Endothelial cell of umbilical vein (primary cell): ENCODE results near the gene MAJIN. TPM values are rescaled to one million over a fixed set of nuclear protein-coding genes. Genes with fewer than 3 reads are reported as not detected.

Experiments
- BruUV-seq: library from RNA; stranded (reverse); fragments of 400-500 nt; replicated peaks from 2 replicates; lab custom pipeline; 2021; lab: Mats Ljungman, UMichigan
- CTCF ChIA-PET: fragments of 300-600, 350-600 bp; sonication (Branson Sonifier 250); formaldehyde crosslinking; loops from one replicate; lab custom pipeline; 2021; ENCODE audit warnings: antibody characterized with exemption, inconsistent platforms; lab: Charles Lee
- POLR2A ChIA-PET: fragments of 300-600, 350-600 bp; sonication (Branson Sonifier 250); formaldehyde crosslinking; loops from one replicate; lab custom pipeline; 2021; ENCODE audit warnings: antibody characterized with exemption, inconsistent platforms; lab: Charles Lee
- DNase-seq: peaks from one replicate; pipeline ENCODE4 v3.0.0-alpha.2; 2011; ENCODE audit warnings: low read depth, low spot score
- FAIRE-seq: peaks from 2 replicates; lab custom pipeline; 2011; peaks lifted over from hg19 to GRCh38; lab: Jason Lieb, UNC
- H2AFZ ChIP-seq: 2 replicates; pipeline ENCODE4 v1.6.0; 2012; ENCODE audit warnings: low read depth, low read length, control low read depth, inconsistent platforms
- H3K27ac ChIP-seq: 2 replicates; pipeline ENCODE4 v1.5.1; 2011; ENCODE audit warnings: low read depth, mild to moderate bottlenecking, control low read depth, low read length, moderate library complexity; ENCODE audit not compliant: insufficient read depth
- H3K27me3 ChIP-seq, 2 experiments: 2 replicates each; pipeline versions ENCODE4 v1.6.0 to v1.6.1; 2011; ENCODE audit warnings: low read length in 2 of 2, mixed read lengths in 1 of 2; ENCODE audit not compliant: control insufficient read depth in 2 of 2, insufficient read depth in 2 of 2
- H3K36me3 ChIP-seq, 2 experiments: 2 replicates in 1 of 2; 3 replicates in 1 of 2; pipeline ENCODE4 v1.5.1; 2011; ENCODE audit warnings: low read length in 2 of 2, mild to moderate bottlenecking in 1 of 2, moderate library complexity in 1 of 2; ENCODE audit not compliant: control insufficient read depth in 2 of 2, insufficient read depth in 2 of 2; ENCODE audit errors: extremely low read depth in 1 of 2
- H3K4me1 ChIP-seq: 3 replicates; pipeline ENCODE4 v1.5.1; 2011; ENCODE audit warnings: mild to moderate bottlenecking, low read length; ENCODE audit not compliant: control insufficient read depth, insufficient read depth; ENCODE audit errors: extremely low read depth
- H3K4me2 ChIP-seq: 2 replicates; pipeline ENCODE4 v1.6.1; 2011; ENCODE audit warnings: low read length, control low read depth, mixed read lengths; ENCODE audit not compliant: insufficient read depth
- H3K4me3 ChIP-seq, 3 experiments: fragments of 200-600 bp in 1 of 3; sonication (generic), shearing (Covaris generic) in 1 of 3; replicated peaks in 1 of 3; 2 replicates each; pipeline ENCODE4 v1.5.1; 2011 to 2016; ENCODE audit warnings: control low read depth in 3 of 3, low read length in 3 of 3, mild to moderate bottlenecking in 2 of 3, inconsistent platforms in 1 of 3, low read depth in 1 of 3, moderate library complexity in 1 of 3; ENCODE audit not compliant: insufficient read depth in 1 of 3
- H3K79me2 ChIP-seq: 2 replicates; pipeline ENCODE4 v1.6.0; 2012; ENCODE audit warnings: low read length, inconsistent platforms; ENCODE audit not compliant: control insufficient read depth, insufficient read depth
- H3K9ac ChIP-seq: replicated peaks from 2 replicates; pipeline ENCODE3; 2011; ENCODE audit warnings: low read length, control low read depth; ENCODE audit not compliant: insufficient read depth; ENCODE audit errors: extremely low read depth
- H3K9me1 ChIP-seq: replicated peaks from 3 replicates; pipeline ENCODE4 v1.6.0; 2011; ENCODE audit warnings: mild to moderate bottlenecking, low read length; ENCODE audit not compliant: control insufficient read depth, insufficient read depth; ENCODE audit errors: extremely low read depth
- H3K9me3 ChIP-seq: replicated peaks from 2 replicates; pipeline ENCODE4 v1.5.1; 2012; ENCODE audit warnings: low read length, inconsistent platforms; ENCODE audit not compliant: control insufficient read depth, insufficient read depth
- H4K20me1 ChIP-seq: replicated peaks from 2 replicates; pipeline ENCODE3; 2011; ENCODE audit warnings: mild to moderate bottlenecking, low read length; ENCODE audit not compliant: control insufficient read depth, insufficient read depth; ENCODE audit errors: extremely low read depth
- FOS ChIP-seq: IDR thresholded peaks from 2 replicates; pipeline ENCODE4 v1.6.1; 2011; ENCODE audit warnings: mild to moderate bottlenecking, low read length, moderate library complexity, borderline replicate concordance; ENCODE audit not compliant: insufficient read depth
- GATA2 ChIP-seq: IDR thresholded peaks from 2 replicates; pipeline ENCODE4 v1.7.0; 2011; ENCODE audit warnings: low read depth, mild to moderate bottlenecking, moderate library complexity, mixed read lengths, low read length; ENCODE audit not compliant: insufficient read length, insufficient read depth
- JUN ChIP-seq: IDR thresholded peaks from 2 replicates; pipeline ENCODE4 v1.6.1; 2011; ENCODE audit warnings: borderline replicate concordance, low read depth; ENCODE audit not compliant: insufficient read length, insufficient read depth
- MYC ChIP-seq: IDR thresholded peaks from one replicate; pipeline ENCODE4 v1.6.1; 2011; ENCODE audit warnings: mild to moderate bottlenecking, low read depth, low read length
- POLR2A ChIP-seq: IDR thresholded peaks from 2 replicates; pipeline ENCODE4 v1.6.1; 2012; ENCODE audit warnings: low read depth, mild to moderate bottlenecking, control low read depth, low read length
- POLR2AphosphoS5 ChIP-seq: IDR thresholded peaks from 2 replicates; pipeline ENCODE4 v1.6.1; 2012; ENCODE audit warnings: low read depth, mild to moderate bottlenecking, control low read depth, low read length, moderate library complexity; ENCODE audit not compliant: insufficient read depth
- dilution Hi-C: fragments of 300-500 bp; cut with MboI; formaldehyde crosslinking; loops from one replicate; pipeline ENCODE4 v1.15.0; 2019; ENCODE audit warnings: low sequenced_read_pairs; ENCODE audit not compliant: extremely low pct_ligation_motif_present
- intact Hi-C: fragments of 100-400 bp; cut with micrococcal nuclease; formaldehyde crosslinking; loops from one replicate; pipeline ENCODE4 v1.10.0; 2022
- polyA plus RNA-seq, 4 experiments: library from polyadenylated mRNA; depleted of rRNA in 3 of 4; stranded (reverse) in 3 of 4; unstranded in 1 of 4; fragments of >200 nt; gene quantifications; 2 replicates each; pipeline versions ENCODE4 v1.2.1 to v1.2.3, GENCODE V29; 2011 to 2012; ENCODE audit warnings: missing spikeins in 1 of 4
- total RNA-seq: library from RNA; stranded (reverse); gene quantifications from 2 replicates; pipeline ENCODE4 v1.2.3, GENCODE V29; 2021
- TF ChIP-seq, protein P1 (sequence below), 2 donors: IDR thresholded peaks; 1 replicate in 1 of 2; 2 replicates in 1 of 2; pipeline ENCODE4 v1.5.1; 2011; ENCODE audit warnings: low read length in 2 of 2, mild to moderate bottlenecking in 2 of 2, moderate library complexity in 2 of 2, control low read depth in 1 of 2, inconsistent platforms in 1 of 2, low read depth in 1 of 2; ENCODE audit not compliant: insufficient read depth in 1 of 2; ENCODE audit errors: extremely low read depth in 1 of 2
- TF ChIP-seq, protein P2 (sequence below): IDR thresholded peaks from 2 replicates; pipeline ENCODE4 v1.6.1; 2011; ENCODE audit not compliant: insufficient read depth, insufficient read length

The MAJIN gene
- total and polyA plus RNA-seq, 2 donors (not counting 3 experiments of a cell fraction or from before 2014, with no cell fraction given), result 0.07 TPM; not detected in 1

DNA sequence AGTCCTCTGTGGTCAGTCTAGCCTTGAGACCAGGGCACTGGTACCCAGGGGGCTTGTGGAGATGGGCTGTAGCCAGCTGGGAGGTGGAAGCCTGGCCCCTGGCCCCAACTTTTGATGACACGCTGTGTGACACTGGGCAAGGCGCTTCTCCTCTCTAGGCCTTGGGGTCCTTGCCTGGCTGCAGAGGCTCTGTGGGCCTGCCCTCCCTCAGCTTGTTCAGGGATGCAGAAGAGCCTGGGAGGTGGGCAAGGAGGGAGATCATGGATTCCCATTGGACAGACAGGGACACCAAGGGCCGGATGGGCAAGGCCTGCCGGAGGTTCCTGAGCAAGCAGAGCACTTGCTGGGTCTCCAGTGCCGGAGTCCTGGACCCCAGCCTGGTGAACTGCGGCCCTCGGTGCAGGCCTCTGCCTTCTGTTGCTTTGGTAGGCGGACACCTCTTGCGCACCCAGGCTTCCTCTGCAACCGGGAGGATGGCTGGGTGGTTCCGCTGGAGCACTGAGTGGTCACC is 48.7 kb downstream of the MAJIN start:
- H3K27me3 ChIP-seq, result no peaks in the 10 kb centered on the region
- H3K4me2 ChIP-seq, result no peak overlapping the region
- peaks cover 0 to 5% of the 10 kb centered on the region in 2 experiments for H3K36me3 ChIP-seq
- H3K79me2 ChIP-seq, result no peaks in the 10 kb centered on the region
- ChIA-PET CTCF (interaction anchor here (1.1 to 3.7 kb wide), 3 partner anchors 29 to 91 kb away, joined by 3 to 24 read pairs (median 10); partner anchors contain the start of genes ARL2 and BATF2), POLR2A (no interaction called here)
- dilution Hi-C loops, result no loop called here
- no peaks in the 10 kb centered on the region for H3K9me3 ChIP-seq
- no peaks in the 10 kb centered on the region for H3K9me1 ChIP-seq
- H3K27ac ChIP-seq, result no peak overlapping the region
- no peak overlapping the region for H3K4me3 ChIP-seq
- H3K9ac ChIP-seq, result no peak overlapping the region
- peaks cover 7% of the 10 kb centered on the region for H3K4me1 ChIP-seq
- DNase-seq, result no peak
- FAIRE-seq, result no peak
- intact Hi-C loops, result no loop called here
- no TSS peak for BruUV-seq
- no peaks in the 10 kb centered on the region for H4K20me1 ChIP-seq
- TF ChIP-seq POLR2AphosphoS5 (no peak), GATA2 (no peak), JUN (no peak), FOS (no peak), POLR2A (no peak), MYC (no peak)
- TF ChIP-seq, protein P1, sequence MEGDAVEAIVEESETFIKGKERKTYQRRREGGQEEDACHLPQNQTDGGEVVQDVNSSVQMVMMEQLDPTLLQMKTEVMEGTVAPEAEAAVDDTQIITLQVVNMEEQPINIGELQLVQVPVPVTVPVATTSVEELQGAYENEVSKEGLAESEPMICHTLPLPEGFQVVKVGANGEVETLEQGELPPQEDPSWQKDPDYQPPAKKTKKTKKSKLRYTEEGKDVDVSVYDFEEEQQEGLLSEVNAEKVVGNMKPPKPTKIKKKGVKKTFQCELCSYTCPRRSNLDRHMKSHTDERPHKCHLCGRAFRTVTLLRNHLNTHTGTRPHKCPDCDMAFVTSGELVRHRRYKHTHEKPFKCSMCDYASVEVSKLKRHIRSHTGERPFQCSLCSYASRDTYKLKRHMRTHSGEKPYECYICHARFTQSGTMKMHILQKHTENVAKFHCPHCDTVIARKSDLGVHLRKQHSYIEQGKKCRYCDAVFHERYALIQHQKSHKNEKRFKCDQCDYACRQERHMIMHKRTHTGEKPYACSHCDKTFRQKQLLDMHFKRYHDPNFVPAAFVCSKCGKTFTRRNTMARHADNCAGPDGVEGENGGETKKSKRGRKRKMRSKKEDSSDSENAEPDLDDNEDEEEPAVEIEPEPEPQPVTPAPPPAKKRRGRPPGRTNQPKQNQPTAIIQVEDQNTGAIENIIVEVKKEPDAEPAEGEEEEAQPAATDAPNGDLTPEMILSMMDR (IDR thresholded peaks at IDR 0.05; ENCODE audit: extremely low read depth in 1 of 2, insufficient read depth in 1 of 2, low read depth in 1 of 2, low read length in 2 of 2), result no peak
- TF ChIP-seq, protein P2, sequence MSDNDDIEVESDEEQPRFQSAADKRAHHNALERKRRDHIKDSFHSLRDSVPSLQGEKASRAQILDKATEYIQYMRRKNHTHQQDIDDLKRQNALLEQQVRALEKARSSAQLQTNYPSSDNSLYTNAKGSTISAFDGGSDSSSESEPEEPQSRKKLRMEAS, result no peak
- peak overlapping the region; percentile 74 for H2AFZ ChIP-seq
